Measurements from ENCODE around the gene HSPH1.
"Not testable (repeated sequence)": the region's sequence is repeated elsewhere in the genome, so short reads cannot be mapped to it uniquely, and the experiment has no call there.

Gene HSPH1

DNA sequence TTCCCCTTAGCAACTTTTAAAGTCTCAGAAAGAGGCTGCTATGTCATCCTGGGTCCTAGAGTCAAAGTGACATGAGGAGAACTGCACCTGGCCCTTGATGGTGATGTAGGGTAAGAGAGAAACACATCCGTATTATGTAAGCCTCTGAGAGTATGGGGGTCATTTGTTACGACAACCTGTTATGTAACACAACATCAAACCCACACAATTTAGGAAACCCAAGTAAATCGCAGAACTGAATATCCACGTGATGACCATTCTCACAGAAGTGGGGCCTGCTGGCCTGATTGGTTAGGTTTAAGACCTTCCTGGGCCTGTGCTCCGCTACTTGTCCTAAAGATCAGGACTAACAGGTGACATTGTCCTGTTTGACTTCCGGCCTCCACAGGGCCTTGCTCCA lies 22.7 kb upstream of the HSPH1 start:
- in situ Hi-C loops (cut with HindIII; ENCODE audit: low pct_ligation_motif_present, low sequenced_read_pairs) = no loop called here
- no peak for DNase-seq
- Histone ChIP-seq H3K36me3 (replicated peaks) (no peaks in the 10 kb centered on the region), H3K4me3 (ENCODE audit: low read depth, low read length) (no peak overlapping the region), H3K27ac (no peak overlapping the region), H3K27me3 (replicated peaks) (no peaks in the 10 kb centered on the region)
- TF ChIP-seq, protein P1, sequence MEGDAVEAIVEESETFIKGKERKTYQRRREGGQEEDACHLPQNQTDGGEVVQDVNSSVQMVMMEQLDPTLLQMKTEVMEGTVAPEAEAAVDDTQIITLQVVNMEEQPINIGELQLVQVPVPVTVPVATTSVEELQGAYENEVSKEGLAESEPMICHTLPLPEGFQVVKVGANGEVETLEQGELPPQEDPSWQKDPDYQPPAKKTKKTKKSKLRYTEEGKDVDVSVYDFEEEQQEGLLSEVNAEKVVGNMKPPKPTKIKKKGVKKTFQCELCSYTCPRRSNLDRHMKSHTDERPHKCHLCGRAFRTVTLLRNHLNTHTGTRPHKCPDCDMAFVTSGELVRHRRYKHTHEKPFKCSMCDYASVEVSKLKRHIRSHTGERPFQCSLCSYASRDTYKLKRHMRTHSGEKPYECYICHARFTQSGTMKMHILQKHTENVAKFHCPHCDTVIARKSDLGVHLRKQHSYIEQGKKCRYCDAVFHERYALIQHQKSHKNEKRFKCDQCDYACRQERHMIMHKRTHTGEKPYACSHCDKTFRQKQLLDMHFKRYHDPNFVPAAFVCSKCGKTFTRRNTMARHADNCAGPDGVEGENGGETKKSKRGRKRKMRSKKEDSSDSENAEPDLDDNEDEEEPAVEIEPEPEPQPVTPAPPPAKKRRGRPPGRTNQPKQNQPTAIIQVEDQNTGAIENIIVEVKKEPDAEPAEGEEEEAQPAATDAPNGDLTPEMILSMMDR (IDR thresholded peaks at IDR 0.05; ENCODE audit: low read depth, low read length, missing control alignments) = no peak

GRCh38 chr13:31182987-31183386 lies 21.3 kb upstream of the HSPH1 start:
- no peak overlapping the region for H3K27ac ChIP-seq
- in situ Hi-C loops (cut with HindIII; ENCODE audit: low pct_ligation_motif_present, low sequenced_read_pairs) = no loop called here
- H3K36me3 ChIP-seq (replicated peaks) = no peaks in the 10 kb centered on the region
- DNase-seq = no peak
- H3K27me3 ChIP-seq (replicated peaks) = no peaks in the 10 kb centered on the region
- TF ChIP-seq, protein P1 (IDR thresholded peaks at IDR 0.05; ENCODE audit: low read depth, low read length, missing control alignments) = no peak
- no peak overlapping the region for H3K4me3 ChIP-seq (ENCODE audit: low read depth, low read length)

DNA sequence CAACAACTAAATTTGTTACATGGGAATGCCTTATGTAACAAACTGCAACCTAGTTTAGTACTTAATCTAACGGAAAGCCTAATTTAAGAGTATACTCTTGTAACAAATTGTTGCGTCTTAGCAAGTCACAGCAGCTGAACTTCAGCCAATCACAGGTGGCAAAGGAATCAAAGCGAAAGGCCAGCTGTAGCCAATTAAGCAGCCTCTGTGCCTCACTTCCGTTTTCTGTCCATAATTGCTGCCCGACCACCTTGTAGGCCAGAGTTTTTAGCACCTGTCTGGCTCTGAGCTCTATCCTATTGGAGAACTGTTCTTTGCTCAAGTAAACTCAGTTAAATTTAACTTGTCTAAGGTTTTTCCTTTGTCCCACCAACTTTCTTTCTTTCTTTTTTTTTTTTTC lies 18.1 kb upstream of the HSPH1 start:
- Histone ChIP-seq H3K4me3 (ENCODE audit: low read depth, low read length) (no peak overlapping the region), H3K27ac (no peak overlapping the region), H3K36me3 (replicated peaks) (no peaks in the 10 kb centered on the region), H3K27me3 (replicated peaks) (no peaks in the 10 kb centered on the region)
- in situ Hi-C loops (cut with HindIII; ENCODE audit: low pct_ligation_motif_present, low sequenced_read_pairs) = no loop called here
- TF ChIP-seq, protein P1 (IDR thresholded peaks at IDR 0.05; ENCODE audit: low read depth, low read length, missing control alignments) = no peak
- DNase-seq = no peak

- Histone ChIP-seq H3K27ac (no peak overlapping the region), H3K27me3 (replicated peaks) (no peaks in the 10 kb centered on the region), H3K4me3 (ENCODE audit: low read depth, low read length) (no peak overlapping the region), H3K36me3 (replicated peaks) (no peaks in the 10 kb centered on the region)
- TF ChIP-seq, protein P1 (IDR thresholded peaks at IDR 0.05; ENCODE audit: low read depth, low read length, missing control alignments) = no peak
- DNase-seq = no peak
- in situ Hi-C loops (cut with HindIII; ENCODE audit: low pct_ligation_motif_present, low sequenced_read_pairs) = no loop called here
These were observed 17.5 kb upstream of the HSPH1 start for GRCh38 chr13:31179241-31179640.

DNA sequence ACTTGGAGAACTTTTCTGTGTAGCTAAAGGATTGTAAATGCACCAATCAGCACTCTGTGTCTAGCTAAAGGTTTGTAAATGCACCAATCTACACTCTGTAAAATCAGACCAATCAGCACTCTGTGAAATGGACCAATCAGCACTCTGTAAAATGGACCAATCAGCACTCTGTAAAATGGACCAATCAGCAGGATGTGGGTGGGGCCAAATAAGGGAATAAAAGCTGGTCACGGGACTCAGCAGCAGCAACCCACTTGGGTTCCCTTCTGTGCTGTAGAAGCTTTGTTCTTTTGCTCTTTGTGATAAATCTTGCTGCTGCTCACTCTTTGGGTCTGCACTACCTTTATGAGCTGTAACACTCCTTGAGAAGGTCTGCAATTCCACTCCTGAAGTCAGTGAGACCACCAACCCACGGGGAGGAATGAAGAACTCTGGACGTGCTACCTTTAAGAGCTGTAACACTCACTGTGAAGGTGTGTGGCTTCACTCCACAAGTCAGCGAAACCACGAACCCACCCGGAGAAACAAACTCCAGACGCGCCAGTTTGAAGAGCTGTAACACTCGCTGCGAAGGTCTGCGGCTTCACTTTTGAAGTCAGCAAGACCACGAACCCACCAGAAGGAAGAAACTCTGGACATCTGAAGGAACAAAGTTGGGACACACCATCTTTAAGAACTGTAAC lies 16.2 kb upstream of the HSPH1 start:
- H3K27ac ChIP-seq; DNase-seq; H3K4me3 ChIP-seq (ENCODE audit: low read depth, low read length); H3K36me3 ChIP-seq (replicated peaks); H3K27me3 ChIP-seq (replicated peaks); in situ Hi-C loops (cut with HindIII; ENCODE audit: low pct_ligation_motif_present, low sequenced_read_pairs): not testable (repeated sequence)

GRCh38 chr13:31175847-31176532 lies 14.3 kb upstream of the HSPH1 start:
- DNase-seq = no peak
- Histone ChIP-seq H3K27ac (no peak overlapping the region), H3K36me3 (replicated peaks) (no peaks in the 10 kb centered on the region), H3K27me3 (replicated peaks) (no peaks in the 10 kb centered on the region), H3K4me3 (ENCODE audit: low read depth, low read length) (no peak overlapping the region)
- TF ChIP-seq, protein P1 (IDR thresholded peaks at IDR 0.05; ENCODE audit: low read depth, low read length, missing control alignments) = no peak
- in situ Hi-C loops (cut with HindIII; ENCODE audit: low pct_ligation_motif_present, low sequenced_read_pairs) = no loop called here
